ENCODE data around the gene SVIL.
"Not testable (repeated sequence)": the region's sequence is repeated elsewhere in the genome, so short reads cannot be mapped to it uniquely, and the experiment has no call there.

The SVIL gene

DNA sequence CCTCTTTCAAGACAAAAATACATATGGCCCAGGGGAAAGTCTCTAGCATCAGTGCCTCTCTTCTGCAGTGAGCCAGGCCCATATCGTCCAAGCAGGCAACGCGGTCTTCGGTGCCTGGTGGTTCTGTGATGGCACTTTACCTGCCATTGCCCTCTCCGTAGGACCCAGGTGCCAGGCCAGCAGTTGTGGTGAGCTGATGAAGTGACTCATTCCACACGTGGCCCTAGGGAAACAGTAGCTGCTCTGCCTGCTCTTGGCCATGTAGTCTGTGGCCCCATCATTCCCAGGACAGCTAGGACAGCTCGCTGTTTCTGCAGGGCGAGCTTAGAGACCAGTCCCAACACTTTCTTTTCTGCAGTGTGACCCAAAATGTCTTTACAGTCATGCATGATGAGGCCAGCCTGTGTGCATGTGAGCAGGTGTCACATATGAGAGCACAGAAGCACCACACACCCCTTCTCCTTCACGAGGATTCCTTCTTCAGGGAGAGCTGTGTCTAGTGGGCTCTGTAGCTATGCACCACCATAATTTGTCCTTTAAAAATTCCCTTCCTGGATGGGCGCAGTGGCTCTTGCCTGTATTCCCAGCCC, 39.0 kb downstream of the SVIL start:
- Histone ChIP-seq H3K36me3 (ENCODE audit: control insufficient read depth, insufficient read depth, low read length) (no peaks in the 10 kb centered on the region), H3K4me3 (ENCODE audit: low read depth, low read length) (no peak overlapping the region), H3K27me3 (ENCODE audit: control insufficient read depth, insufficient read depth, low read length) (no peaks in the 10 kb centered on the region), H3K9me3 (ENCODE audit: control insufficient read depth, insufficient read depth, low read length) (no peaks in the 10 kb centered on the region), H3K4me1 (ENCODE audit: control insufficient read depth, insufficient read depth, low read length) (peaks cover 3% of the 10 kb centered on the region), H3K9ac (ENCODE audit: low read depth, low read length) (no peak overlapping the region)

DNA sequence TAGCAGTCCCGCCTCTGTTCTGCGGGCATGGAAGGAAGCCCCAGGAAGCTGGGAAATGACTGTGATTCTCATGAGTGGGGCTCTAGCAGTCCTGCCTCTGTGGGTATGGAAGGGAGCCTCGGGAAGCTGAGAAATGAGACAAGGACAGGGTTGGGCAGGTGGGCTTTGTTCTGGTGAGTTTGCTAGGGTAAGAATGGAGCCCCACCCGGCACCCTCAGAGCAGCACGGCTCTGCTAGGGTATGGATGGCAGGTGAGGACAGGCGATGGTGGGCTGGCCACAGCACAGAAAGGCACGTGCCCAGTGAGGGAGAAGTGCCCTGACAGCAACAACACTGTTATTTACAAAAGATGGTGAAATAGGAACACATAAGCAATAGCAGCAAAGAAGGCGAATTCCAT, 39.6 kb downstream of the SVIL start:
- Histone ChIP-seq H3K27me3 (ENCODE audit: control insufficient read depth, insufficient read depth, low read length) (no peaks in the 10 kb centered on the region), H3K4me1 (ENCODE audit: control insufficient read depth, insufficient read depth, low read length) (peaks cover 6% of the 10 kb centered on the region), H3K9ac (ENCODE audit: low read depth, low read length) (no peak overlapping the region), H3K4me3 (ENCODE audit: low read depth, low read length) (no peak overlapping the region), H3K9me3 (ENCODE audit: control insufficient read depth, insufficient read depth, low read length) (no peaks in the 10 kb centered on the region), H3K36me3 (ENCODE audit: control insufficient read depth, insufficient read depth, low read length) (no peaks in the 10 kb centered on the region)

DNA sequence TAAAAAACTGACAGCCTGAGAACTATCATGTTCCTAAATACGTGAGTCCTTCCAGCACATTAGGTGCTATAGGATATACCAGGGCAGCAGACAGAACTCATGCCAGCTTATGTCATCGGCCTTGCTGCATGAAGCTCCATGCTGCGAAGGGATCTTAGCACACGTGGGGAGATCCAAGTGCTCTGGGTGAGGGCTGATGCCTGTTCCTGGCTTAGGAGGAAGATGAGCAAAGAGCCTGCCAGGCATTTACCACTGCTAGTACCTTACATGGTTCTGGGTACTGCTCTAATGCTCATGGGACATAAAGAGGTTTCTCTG, 43.2 kb downstream of the SVIL start:
- H3K9ac ChIP-seq (ENCODE audit: low read depth, low read length): no peak overlapping the region
- H3K9me3 ChIP-seq (ENCODE audit: control insufficient read depth, insufficient read depth, low read length): no peaks in the 10 kb centered on the region

DNA sequence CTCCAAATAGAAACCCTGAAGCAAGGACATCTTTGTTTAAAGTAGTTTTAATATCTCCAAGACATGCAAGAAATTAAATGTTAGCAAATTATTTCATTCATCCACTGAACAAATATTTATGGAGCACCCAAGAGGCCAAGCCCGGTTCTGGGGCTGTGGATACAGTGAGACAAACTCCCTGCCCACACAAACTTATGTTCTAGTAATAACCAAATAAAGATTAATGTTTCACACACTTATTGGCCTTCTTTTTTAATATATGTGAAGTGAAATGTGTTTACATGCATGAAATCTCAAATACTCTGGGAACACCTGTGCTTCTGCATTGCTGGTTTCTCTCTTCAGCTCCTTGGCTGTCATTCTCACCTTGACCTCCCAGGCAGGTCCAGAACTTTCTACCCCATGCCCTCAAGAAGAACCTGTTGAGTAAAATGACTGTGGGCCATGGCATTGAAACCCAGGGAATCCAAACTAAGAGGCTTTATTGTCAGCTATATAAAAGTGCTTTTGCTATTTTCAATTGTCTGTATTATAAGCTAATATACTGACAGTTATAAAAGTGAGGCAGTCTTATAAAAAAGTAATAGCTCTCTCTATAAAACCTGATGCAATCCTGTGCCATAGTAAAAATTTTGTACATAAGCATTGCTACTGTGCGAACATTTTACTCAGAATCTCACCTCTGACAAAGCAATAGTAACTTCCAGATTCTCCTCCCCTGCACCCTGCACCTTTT, 43.7 kb downstream of the SVIL start:
- Histone ChIP-seq H3K4me3 (ENCODE audit: low read depth, low read length) (no peak overlapping the region), H3K9me3 (ENCODE audit: control insufficient read depth, insufficient read depth, low read length) (no peaks in the 10 kb centered on the region), H3K9ac (ENCODE audit: low read depth, low read length) (no peak overlapping the region), H3K27me3 (ENCODE audit: control insufficient read depth, insufficient read depth, low read length) (no peaks in the 10 kb centered on the region), H3K36me3 (ENCODE audit: control insufficient read depth, insufficient read depth, low read length) (no peaks in the 10 kb centered on the region), H3K4me1 (ENCODE audit: control insufficient read depth, insufficient read depth, low read length) (peaks cover 21% of the 10 kb centered on the region)

More for the DNA sequence above, 43.2 kb downstream of the SVIL start:
- no peaks in the 10 kb centered on the region for H3K36me3 ChIP-seq (ENCODE audit: control insufficient read depth, insufficient read depth, low read length)
- peaks cover 21% of the 10 kb centered on the region for H3K4me1 ChIP-seq (ENCODE audit: control insufficient read depth, insufficient read depth, low read length)
- H3K4me3 ChIP-seq (ENCODE audit: low read depth, low read length): no peak overlapping the region
- no peaks in the 10 kb centered on the region for H3K27me3 ChIP-seq (ENCODE audit: control insufficient read depth, insufficient read depth, low read length)

DNA sequence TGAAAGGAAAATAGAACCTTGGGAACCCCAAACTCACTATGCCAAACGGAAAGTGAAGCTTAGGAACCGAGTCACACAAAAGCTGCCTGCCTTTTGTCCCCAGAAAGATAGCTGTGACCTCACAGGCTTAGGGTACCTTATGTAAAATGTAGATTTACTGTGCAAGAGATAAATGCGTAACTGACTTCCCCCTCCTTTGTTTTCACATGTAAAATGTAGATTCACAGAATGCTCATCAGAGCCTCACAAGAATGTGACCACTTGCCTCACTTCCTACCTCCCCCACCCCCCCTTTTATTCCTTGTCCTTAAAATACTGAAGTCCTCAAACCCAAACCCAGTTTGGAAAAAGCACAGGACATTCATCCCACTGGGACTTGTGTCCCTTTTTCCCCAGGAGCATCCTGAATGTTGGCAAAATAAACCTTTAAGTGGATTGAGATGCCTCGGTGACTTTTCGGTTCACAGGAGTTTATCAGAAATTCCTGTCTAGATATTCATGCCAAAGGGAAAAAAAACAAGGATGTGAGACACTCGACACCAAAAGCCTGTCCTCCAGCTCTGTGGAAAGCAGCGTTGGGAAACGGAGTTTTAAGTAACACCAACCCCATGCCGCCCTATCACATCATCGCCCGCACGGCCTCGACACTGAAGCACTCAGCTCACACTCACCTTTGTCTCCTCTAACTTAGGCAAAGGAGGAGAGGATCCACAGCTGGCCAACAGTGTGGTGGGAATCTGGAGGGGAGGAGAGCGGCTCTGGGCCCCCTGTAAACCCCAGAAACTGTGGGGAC, 45.9 kb downstream of the SVIL start:
- H3K4me3 ChIP-seq (ENCODE audit: low read depth, low read length): no peak overlapping the region
- H3K9me3 ChIP-seq (ENCODE audit: control insufficient read depth, insufficient read depth, low read length): no peaks in the 10 kb centered on the region
- H3K4me1 ChIP-seq (ENCODE audit: control insufficient read depth, insufficient read depth, low read length): peaks cover 24% of the 10 kb centered on the region
- H3K27me3 ChIP-seq (ENCODE audit: control insufficient read depth, insufficient read depth, low read length): no peaks in the 10 kb centered on the region
- H3K9ac ChIP-seq (ENCODE audit: low read depth, low read length): no peak overlapping the region
- H3K36me3 ChIP-seq (ENCODE audit: control insufficient read depth, insufficient read depth, low read length): no peaks in the 10 kb centered on the region

DNA sequence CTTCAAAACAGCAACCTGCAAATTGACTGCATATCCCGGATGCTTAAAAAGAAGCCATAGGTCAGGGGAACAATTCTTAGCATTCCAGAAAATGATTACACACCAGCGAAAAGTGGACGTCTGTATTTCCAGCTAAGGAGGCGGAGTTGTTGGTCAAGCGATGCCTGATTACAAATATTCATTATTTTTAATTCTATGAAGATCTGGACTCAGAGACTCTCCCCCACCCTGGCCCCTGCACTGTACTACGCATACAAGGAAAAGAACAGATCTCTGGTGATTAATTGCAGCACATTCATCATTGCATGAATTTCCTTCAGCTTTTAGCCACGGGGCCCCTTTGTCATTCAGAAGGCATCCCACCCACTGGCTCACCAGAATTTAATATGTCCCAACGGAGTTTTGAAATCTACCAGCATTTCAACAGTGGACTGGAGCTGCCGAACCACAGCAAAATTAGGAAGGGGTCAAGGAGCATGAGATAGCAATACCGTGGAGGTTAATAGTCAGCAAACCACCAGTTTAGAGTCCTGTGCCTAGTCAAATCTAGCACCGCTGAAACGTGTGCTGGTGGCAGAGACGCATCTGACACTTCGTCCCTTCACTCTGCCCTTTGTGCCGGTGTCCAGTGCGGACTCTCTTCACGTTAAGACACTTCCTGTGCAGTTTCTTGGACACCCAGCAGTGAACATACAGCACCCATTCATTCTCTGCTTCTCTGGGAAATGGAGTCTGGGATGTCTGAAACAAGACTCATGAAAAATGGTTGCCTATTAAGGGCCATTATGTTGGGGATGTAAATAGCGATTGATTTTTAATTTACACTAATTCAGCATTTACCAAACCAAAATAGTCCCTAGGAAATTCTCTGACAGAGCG, 46.8 kb downstream of the SVIL start:
- H3K9me3 ChIP-seq (ENCODE audit: control insufficient read depth, insufficient read depth, low read length); H3K27me3 ChIP-seq (ENCODE audit: control insufficient read depth, insufficient read depth, low read length); H3K9ac ChIP-seq (ENCODE audit: low read depth, low read length); H3K36me3 ChIP-seq (ENCODE audit: control insufficient read depth, insufficient read depth, low read length): not testable (repeated sequence)
- Histone ChIP-seq H3K4me3 (ENCODE audit: low read depth, low read length) (peak overlapping the region; percentile 13), H3K4me1 (ENCODE audit: control insufficient read depth, insufficient read depth, low read length) (peaks cover 24% of the 10 kb centered on the region)

DNA sequence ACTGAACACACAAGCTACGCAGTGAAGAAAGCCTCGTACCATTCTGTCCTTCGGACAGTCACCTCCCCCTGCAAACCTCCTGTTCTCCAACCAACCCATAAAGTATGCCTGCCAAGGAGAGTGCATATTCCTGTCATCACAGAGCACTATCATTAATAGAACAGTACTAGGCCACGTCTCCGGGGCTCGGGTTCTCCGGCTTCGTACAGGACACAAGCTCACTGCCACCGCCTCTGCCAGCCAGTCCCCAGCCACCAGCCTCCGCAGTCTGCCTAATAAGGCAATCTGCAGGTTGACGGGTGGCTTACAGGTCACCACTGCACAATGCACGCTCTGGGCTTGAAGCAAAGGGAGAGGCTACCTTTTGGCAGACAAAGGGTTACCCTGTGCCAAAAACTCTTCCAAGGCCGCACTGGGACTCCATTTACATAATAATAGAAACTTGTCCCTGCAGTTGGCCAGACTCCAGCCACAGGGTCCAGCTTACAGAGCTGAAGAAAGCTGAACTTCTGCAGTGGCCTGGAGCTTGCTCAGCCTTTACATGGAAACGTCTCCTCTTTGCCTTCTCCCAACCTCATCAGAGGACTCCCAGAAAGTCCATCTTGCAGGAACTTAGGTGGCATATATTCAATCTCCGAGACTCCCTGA, 47.5 kb downstream of the SVIL start:
- Histone ChIP-seq H3K4me3 (ENCODE audit: low read depth, low read length) (peak overlapping the region; percentile 13), H3K4me1 (ENCODE audit: control insufficient read depth, insufficient read depth, low read length) (peaks cover 24% of the 10 kb centered on the region)
- not testable (repeated sequence) for H3K36me3 ChIP-seq (ENCODE audit: control insufficient read depth, insufficient read depth, low read length); H3K9me3 ChIP-seq (ENCODE audit: control insufficient read depth, insufficient read depth, low read length); H3K9ac ChIP-seq (ENCODE audit: low read depth, low read length); H3K27me3 ChIP-seq (ENCODE audit: control insufficient read depth, insufficient read depth, low read length)

DNA sequence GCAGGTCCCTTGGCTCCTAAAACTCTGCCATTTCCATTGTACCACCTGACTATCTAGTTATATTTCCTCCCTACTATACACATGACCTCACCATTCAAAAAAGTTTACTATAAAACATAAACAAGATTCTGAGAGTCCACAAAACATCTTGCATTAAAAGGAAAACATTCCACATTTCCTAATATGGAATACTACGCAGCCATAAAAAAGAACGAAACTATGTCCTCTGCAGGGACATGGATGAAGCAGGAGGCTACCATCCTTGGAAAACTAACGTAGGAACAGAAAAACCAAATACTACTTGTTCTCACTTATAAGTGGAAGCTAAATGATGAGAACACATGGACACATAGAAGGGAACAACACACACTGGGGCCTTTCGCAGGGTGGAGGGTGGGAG, 48.3 kb downstream of the SVIL start:
- no peaks in the 10 kb centered on the region for H3K36me3 ChIP-seq (ENCODE audit: control insufficient read depth, insufficient read depth, low read length)
- H3K4me1 ChIP-seq (ENCODE audit: control insufficient read depth, insufficient read depth, low read length): peaks cover 24% of the 10 kb centered on the region
- H3K9ac ChIP-seq (ENCODE audit: low read depth, low read length): no peak overlapping the region
- no peaks in the 10 kb centered on the region for H3K27me3 ChIP-seq (ENCODE audit: control insufficient read depth, insufficient read depth, low read length)
- no peaks in the 10 kb centered on the region for H3K9me3 ChIP-seq (ENCODE audit: control insufficient read depth, insufficient read depth, low read length)
- H3K4me3 ChIP-seq (ENCODE audit: low read depth, low read length): no peak overlapping the region

DNA sequence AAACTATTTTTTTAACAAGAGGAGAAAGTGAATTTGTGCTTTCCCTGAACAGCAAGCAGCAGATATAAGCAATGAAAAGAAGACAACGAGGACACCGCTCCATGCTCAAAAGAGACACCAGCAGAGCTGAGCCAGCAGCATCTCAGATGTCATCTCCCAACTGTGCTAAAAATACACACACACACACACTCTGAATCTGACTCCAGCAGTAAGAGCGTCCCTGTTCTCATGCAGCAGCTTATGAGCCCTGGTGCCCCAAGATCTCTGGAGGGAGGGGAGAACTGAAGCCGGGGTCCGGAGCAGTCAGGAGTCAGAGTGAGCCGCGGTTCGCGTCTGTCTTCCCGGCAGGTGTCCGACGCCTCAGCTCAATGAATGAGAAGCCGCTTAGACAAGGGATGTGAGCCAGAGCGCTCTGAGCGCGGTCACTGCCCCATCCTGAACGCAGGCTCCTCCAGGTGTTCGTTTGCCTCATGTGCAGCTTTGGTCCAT, 49.2 kb downstream of the SVIL start:
- Histone ChIP-seq H3K9me3 (ENCODE audit: control insufficient read depth, insufficient read depth, low read length) (no peaks in the 10 kb centered on the region), H3K9ac (ENCODE audit: low read depth, low read length) (no peak overlapping the region), H3K36me3 (ENCODE audit: control insufficient read depth, insufficient read depth, low read length) (no peaks in the 10 kb centered on the region), H3K4me1 (ENCODE audit: control insufficient read depth, insufficient read depth, low read length) (peaks cover 23% of the 10 kb centered on the region), H3K4me3 (ENCODE audit: low read depth, low read length) (no peak overlapping the region), H3K27me3 (ENCODE audit: control insufficient read depth, insufficient read depth, low read length) (no peaks in the 10 kb centered on the region)

DNA sequence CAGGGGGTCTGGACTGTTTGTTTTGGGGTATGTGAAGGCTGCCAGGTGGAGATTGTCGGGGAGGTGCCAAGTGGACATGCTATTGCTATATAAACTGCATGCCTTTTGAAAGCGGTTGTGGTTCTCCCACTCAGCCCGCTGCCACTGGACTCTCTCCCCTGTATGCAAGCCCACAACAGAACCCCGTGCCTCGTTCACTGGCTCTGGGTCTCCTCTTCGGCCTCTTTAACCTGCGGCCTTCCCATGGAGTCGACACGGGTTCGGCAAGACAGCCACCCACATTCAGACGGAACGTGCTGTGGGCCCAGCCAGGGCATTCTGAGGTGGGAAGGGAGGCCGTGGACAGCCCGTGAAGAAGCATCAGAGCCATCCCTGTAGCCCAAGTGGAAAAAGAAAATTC, 50.3 kb downstream of the SVIL start:
- Histone ChIP-seq H3K9ac (ENCODE audit: low read depth, low read length) (no peak overlapping the region), H3K27me3 (ENCODE audit: control insufficient read depth, insufficient read depth, low read length) (no peaks in the 10 kb centered on the region), H3K36me3 (ENCODE audit: control insufficient read depth, insufficient read depth, low read length) (no peaks in the 10 kb centered on the region), H3K4me3 (ENCODE audit: low read depth, low read length) (no peak overlapping the region), H3K9me3 (ENCODE audit: control insufficient read depth, insufficient read depth, low read length) (no peaks in the 10 kb centered on the region), H3K4me1 (ENCODE audit: control insufficient read depth, insufficient read depth, low read length) (peaks cover 19% of the 10 kb centered on the region)

DNA sequence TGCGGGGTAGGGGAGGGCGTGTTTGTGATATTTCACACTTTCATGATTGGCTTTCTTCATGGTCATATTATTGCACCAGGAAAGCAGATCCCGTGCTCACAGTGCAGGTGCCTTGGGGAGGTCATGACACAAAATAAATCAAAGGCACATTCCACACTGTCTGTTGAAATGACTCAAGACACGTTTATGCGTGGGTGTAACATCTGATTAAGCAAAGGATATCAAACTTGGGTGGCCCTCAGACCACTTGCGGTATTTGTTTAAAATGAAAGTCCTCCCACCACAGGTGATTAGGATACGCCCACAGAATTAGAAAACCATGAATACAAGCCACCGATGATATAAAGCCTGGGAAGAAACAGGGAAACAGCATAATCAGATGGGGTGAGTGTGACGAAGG, 51.1 kb downstream of the SVIL start:
- no peaks in the 10 kb centered on the region for H3K36me3 ChIP-seq (ENCODE audit: control insufficient read depth, insufficient read depth, low read length)
- H3K4me1 ChIP-seq (ENCODE audit: control insufficient read depth, insufficient read depth, low read length): peaks cover 12% of the 10 kb centered on the region
- H3K9me3 ChIP-seq (ENCODE audit: control insufficient read depth, insufficient read depth, low read length): no peaks in the 10 kb centered on the region
- H3K9ac ChIP-seq (ENCODE audit: low read depth, low read length): no peak overlapping the region
- no peaks in the 10 kb centered on the region for H3K27me3 ChIP-seq (ENCODE audit: control insufficient read depth, insufficient read depth, low read length)
- H3K4me3 ChIP-seq (ENCODE audit: low read depth, low read length): no peak overlapping the region
